ENCODE results near the gene SMC5. TPM values are rescaled to one million over a fixed set of nuclear protein-coding genes. Genes with fewer than 3 reads are reported as not detected.
A peak's percentile ranks its signal among the peaks of the same experiment; 100 is the strongest.

SMC5 gene
- total RNA-seq, 1 donor from 2014 or later, result 29.7 TPM

DNA sequence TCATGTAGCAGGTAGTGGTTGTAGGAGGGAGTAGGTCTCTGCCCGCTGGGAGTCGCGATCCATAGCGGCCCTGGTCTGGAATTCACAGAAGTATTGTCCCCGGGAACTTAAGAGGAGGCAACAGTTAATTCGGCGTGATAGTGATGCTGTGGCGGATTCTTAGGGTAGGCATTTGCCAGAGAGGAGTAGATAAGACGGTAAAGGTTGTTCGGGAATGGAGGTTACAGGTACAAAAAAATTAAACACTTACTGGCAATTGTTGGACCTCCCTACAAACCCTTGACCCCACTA lies 679 bp downstream of the SMC5 start:
- TF ChIP-seq POLR2AphosphoS5 (IDR thresholded peaks at IDR 0.05; ENCODE audit: insufficient read depth in 1 of 2, low read depth in 1 of 2), result no peak
- TF ChIP-seq POLR2A (IDR thresholded peaks at IDR 0.05), result no peak
- TF ChIP-seq, protein P1, sequence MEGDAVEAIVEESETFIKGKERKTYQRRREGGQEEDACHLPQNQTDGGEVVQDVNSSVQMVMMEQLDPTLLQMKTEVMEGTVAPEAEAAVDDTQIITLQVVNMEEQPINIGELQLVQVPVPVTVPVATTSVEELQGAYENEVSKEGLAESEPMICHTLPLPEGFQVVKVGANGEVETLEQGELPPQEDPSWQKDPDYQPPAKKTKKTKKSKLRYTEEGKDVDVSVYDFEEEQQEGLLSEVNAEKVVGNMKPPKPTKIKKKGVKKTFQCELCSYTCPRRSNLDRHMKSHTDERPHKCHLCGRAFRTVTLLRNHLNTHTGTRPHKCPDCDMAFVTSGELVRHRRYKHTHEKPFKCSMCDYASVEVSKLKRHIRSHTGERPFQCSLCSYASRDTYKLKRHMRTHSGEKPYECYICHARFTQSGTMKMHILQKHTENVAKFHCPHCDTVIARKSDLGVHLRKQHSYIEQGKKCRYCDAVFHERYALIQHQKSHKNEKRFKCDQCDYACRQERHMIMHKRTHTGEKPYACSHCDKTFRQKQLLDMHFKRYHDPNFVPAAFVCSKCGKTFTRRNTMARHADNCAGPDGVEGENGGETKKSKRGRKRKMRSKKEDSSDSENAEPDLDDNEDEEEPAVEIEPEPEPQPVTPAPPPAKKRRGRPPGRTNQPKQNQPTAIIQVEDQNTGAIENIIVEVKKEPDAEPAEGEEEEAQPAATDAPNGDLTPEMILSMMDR (IDR thresholded peaks at IDR 0.05), result no peak
- Histone ChIP-seq H3K9me3 (no peaks in the 10 kb centered on the region), H3K36me3 (peaks cover 0 to 4% of the 10 kb centered on the region in 2 donors), H3K27ac (peak overlapping the region; percentile 96), H3K4me1 (peaks cover 78% of the 10 kb centered on the region), H3K27me3 (no peaks in the 10 kb centered on the region), H3K4me3 (peak overlapping the region; percentile 93 to 95)
- no peak for DNase-seq (ENCODE audit: extremely low spot score in 2 of 2)
- intact Hi-C loops (cut with DNase I), result no loop called here

DNA sequence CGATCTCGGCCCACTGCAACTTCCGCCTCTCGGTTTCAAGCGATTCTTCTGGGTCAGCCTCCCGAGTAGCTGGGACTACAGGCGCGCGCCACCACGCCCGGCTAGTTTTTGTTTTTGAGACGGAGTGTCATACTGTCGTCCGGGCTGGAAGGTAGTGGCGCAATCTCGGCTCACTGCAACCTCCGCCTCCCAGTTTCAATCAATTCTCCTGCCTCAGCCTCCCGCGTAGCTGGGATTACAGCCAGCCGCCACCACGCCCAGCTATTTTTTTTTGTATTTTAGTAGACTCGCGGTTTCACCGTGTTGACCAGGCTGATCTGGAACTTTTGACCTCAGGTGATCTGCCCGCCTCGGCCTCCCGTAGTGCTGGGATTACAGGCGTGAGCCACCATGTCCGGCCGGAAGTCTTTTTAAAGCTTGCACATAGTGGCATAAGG lies 1.2 kb downstream of the SMC5 start:
- peak overlapping the region; percentile 93 to 95 for H3K4me3 ChIP-seq
- H3K27ac ChIP-seq, result no peak overlapping the region
- DNase-seq (ENCODE audit: extremely low spot score in 2 of 2), result no peak

DNA sequence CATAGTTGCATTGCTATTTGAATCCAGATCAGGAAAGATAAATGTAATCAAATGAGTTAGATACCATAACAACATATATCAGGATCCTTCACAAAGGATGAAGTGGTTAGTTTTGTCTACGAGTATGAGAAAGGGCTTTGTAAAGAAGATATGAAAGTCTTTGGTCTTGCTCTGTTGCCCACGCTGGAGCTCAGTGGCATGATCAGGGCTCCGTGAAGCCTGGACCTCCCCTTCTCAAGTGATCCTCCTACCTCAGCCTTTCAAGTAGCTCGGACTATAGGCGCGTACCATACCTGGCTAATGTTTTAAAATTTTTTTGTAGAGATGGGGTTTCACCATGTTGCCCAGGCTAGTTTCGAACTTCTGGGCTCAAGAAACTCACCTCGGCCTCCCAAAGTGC lies 1.8 kb downstream of the SMC5 start:
- TF ChIP-seq POLR2A (IDR thresholded peaks at IDR 0.05), result no peak
- TF ChIP-seq, protein P1 (IDR thresholded peaks at IDR 0.05), result no peak
- no peak for TF ChIP-seq POLR2AphosphoS5 (IDR thresholded peaks at IDR 0.05; ENCODE audit: insufficient read depth in 1 of 2, low read depth in 1 of 2)
- Histone ChIP-seq H3K36me3 (peaks cover 0 to 16% of the 10 kb centered on the region in 2 donors), H3K9me3 (no peaks in the 10 kb centered on the region), H3K27ac (no peak overlapping the region), H3K27me3 (no peaks in the 10 kb centered on the region), H3K4me3 (peak overlapping the region in 1 of 2 donors; percentile 93), H3K4me1 (peaks cover 72% of the 10 kb centered on the region)
- DNase-seq (ENCODE audit: extremely low spot score in 2 of 2), result no peak
- intact Hi-C loops (cut with DNase I), result no loop called here

More for the DNA sequence above, 1.2 kb downstream of the SMC5 start:
- TF ChIP-seq POLR2AphosphoS5 (IDR thresholded peaks at IDR 0.05; ENCODE audit: insufficient read depth in 1 of 2, low read depth in 1 of 2), result no peak
- TF ChIP-seq, protein P1 (IDR thresholded peaks at IDR 0.05), result no peak
- TF ChIP-seq POLR2A (IDR thresholded peaks at IDR 0.05), result no peak
- peaks cover 0 to 10% of the 10 kb centered on the region in 2 donors for H3K36me3 ChIP-seq
- H3K27me3 ChIP-seq, result no peaks in the 10 kb centered on the region
- intact Hi-C loops (cut with DNase I), result no loop called here
- peaks cover 78% of the 10 kb centered on the region for H3K4me1 ChIP-seq
- H3K9me3 ChIP-seq, result no peaks in the 10 kb centered on the region

DNA sequence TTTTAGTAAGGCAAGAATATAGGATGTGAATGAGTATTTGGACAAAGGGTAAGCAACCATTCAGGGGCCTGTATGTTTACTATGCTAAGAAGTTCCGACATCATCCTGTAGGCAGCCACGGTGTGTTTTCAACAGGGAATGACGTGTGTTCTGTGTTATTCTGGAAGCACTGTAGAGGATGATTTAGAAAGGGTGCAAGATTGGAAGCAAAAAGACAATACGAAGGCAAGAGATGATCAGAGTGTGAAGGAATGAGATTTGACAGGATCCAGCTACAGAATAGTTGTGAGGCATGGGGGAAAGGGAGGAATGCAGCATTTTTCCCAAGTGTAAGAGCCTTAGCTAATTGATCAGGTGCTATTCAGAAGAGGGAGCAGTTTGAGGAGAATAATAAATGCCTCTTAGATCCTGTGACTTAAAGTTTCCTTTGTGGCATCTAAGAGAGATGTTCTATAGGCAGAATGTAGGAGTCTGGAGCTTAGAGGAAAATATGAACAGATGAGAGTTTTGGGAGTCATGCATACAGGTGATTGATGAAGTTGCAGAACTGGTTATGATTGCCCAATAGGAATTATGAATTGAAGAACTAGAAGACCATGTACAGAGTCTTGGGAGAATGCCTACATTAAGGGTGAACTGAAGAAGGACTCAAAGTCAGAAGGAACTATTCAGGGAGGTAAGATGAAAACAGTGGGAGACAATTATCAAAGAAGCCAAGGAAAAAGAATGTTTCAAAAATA lies 2.5 kb downstream of the SMC5 start:
- peaks cover 65% of the 10 kb centered on the region for H3K4me1 ChIP-seq
- DNase-seq (ENCODE audit: extremely low spot score in 2 of 2), result no peak
- peaks cover 0 to 18% of the 10 kb centered on the region in 2 donors for H3K36me3 ChIP-seq
- H3K9me3 ChIP-seq, result no peaks in the 10 kb centered on the region
- no peaks in the 10 kb centered on the region for H3K27me3 ChIP-seq
- intact Hi-C loops (cut with DNase I), result no loop called here
- H3K4me3 ChIP-seq, result no peak overlapping the region
- H3K27ac ChIP-seq, result no peak overlapping the region
- TF ChIP-seq POLR2A (IDR thresholded peaks at IDR 0.05), result no peak
- TF ChIP-seq POLR2AphosphoS5 (IDR thresholded peaks at IDR 0.05; ENCODE audit: insufficient read depth in 1 of 2, low read depth in 1 of 2), result peak in 1 of 2 donors; percentile 27

DNA sequence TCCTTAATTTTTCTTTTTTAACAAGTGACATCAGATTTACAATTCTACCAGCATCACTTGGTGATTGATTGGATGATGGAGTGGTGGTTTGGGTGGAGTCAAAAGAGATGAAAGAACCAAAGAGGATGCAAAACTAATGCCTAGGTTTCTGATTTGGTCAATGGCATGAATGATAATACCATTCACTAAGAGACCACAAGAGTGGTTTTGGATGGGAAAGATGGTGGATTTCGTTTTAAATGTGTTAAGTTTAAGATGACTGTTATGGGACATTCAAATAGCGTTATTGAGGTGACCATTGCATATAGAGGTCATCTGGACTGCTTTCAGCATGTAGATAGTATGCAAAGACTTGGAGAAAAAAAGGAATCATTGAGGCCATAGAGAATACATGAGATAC lies 3.6 kb downstream of the SMC5 start:
- Histone ChIP-seq H3K4me1 (peaks cover 55% of the 10 kb centered on the region), H3K4me3 (no peak overlapping the region), H3K36me3 (peaks cover 0 to 26% of the 10 kb centered on the region in 2 donors), H3K27ac (no peak overlapping the region), H3K9me3 (no peaks in the 10 kb centered on the region), H3K27me3 (no peaks in the 10 kb centered on the region)
- DNase-seq (ENCODE audit: extremely low spot score in 2 of 2), result no peak
- intact Hi-C loops (cut with DNase I), result no loop called here
- TF ChIP-seq POLR2AphosphoS5 (IDR thresholded peaks at IDR 0.05; ENCODE audit: insufficient read depth in 1 of 2, low read depth in 1 of 2), result no peak
- TF ChIP-seq, protein P1 (IDR thresholded peaks at IDR 0.05), result no peak
- no peak for TF ChIP-seq POLR2A (IDR thresholded peaks at IDR 0.05)

Data from vagina (tissue), 2 donors.